ENCODE results near the gene PLTP. TPM values are rescaled to one million over a fixed set of nuclear protein-coding genes. Genes with fewer than 3 reads are reported as not detected.

Gene PLTP
- total RNA-seq (61.9 and 62.1 TPM in 2 replicates), polyA plus RNA-seq (118 TPM in 2 replicates), polyA minus RNA-seq (67.3 and 73.5 TPM in 2 replicates), Bru-seq, nascent RNA (percentile 55 among the genes with signal in this experiment), BruChase-seq, experiment 1, labeled RNA remaining after a 6-hour chase (percentile 57 among the genes with signal in this experiment), BruChase-seq, experiment 2, labeled RNA remaining after a 2-hour chase (percentile 53 among the genes with signal in this experiment)
- polyA plus RNA-seq (2011; cell fraction: cytosol; rRNA removed) = 70.8 and 89.9 TPM in 2 replicates
- 48.2 and 60.0 TPM in 2 replicates for polyA plus RNA-seq (2011; cell fraction: nucleus; rRNA removed)
- polyA plus RNA-seq (2012) = 71.4 and 133 TPM in 2 replicates
- polyA minus RNA-seq (2011; cell fraction: cytosol; rRNA and poly(A)+ RNA removed) = 1.1 TPM
- 19.4 and 23.8 TPM in 2 replicates for polyA minus RNA-seq (2011; cell fraction: nucleus; rRNA and poly(A)+ RNA removed)
- long read RNA-seq, transcript PLTP-203 (16 exons, 1,743 nt) = major isoform, 101 of 126 reads
- long read RNA-seq, partial matches to known transcripts = 9 of 126 reads
- long read RNA-seq, other reads (novel, unspliced or antisense) = 13 of 126 reads

GRCh38 chr20:45911486-45912343 lies at the start of gene PLTP:
Gene PLTP (minus strand): TSS chr20:45912155. CDS start chr20:45911452, 703 bp downstream.
- FAIRE-seq (peak; percentile 75), DNase-seq (ENCODE audit: low read depth, low spot score) (peak; percentile 78)
- dilution Hi-C loops (cut with MboI; ENCODE audit: extremely low pct_ligation_motif_present, low sequenced_read_pairs) = no loop called here
- ChIA-PET POLR2A (interaction anchor here (0.5 to 3.8 kb wide), 7 partner anchors 13 to 97 kb away, joined by 3 to 22 read pairs (median 4); partner anchors contain the start of genes CTSA, NEURL2 and PCIF1), CTCF (interaction anchor here (0.6 to 5.0 kb wide), 6 partner anchors 8 to 58 kb away, joined by 3 to 22 read pairs (median 8); partner anchors contain the start of genes CTSA, NEURL2 and PCIF1)
- TF ChIP-seq POLR2A (IDR thresholded peaks at IDR 0.05; ENCODE audit: low read depth, low read length) (peak; percentile 79), POLR2AphosphoS5 (IDR thresholded peaks at IDR 0.05; ENCODE audit: insufficient read depth, low read depth, low read length) (peak; percentile 61), JUN (IDR thresholded peaks at IDR 0.05; ENCODE audit: borderline replicate concordance, insufficient read depth, insufficient read length, low read depth) (no peak)
- BruUV-seq (replicated peaks) = TSS peak; percentile 72
- intact Hi-C loops (cut with micrococcal nuclease) = loop anchor here (1.0 to 10.0 kb wide), 4 partner anchors 8 to 567 kb away; partner anchors contain the start of genes ACOT8, SDC4 and ZSWIM3
- no peaks in the 10 kb centered on the region for H3K79me2 ChIP-seq (ENCODE audit: control insufficient read depth, insufficient read depth, low read length)
- peak within 1 kb of the TSS; percentile 66 for H3K4me2 ChIP-seq (ENCODE audit: insufficient read depth, low read length)
- peak within 1 kb of the TSS; percentile 44 for H2AFZ ChIP-seq (ENCODE audit: low read depth, low read length)
- no peaks in the 10 kb centered on the region for H3K9me1 ChIP-seq (replicated peaks; ENCODE audit: control insufficient read depth, extremely low read depth, insufficient read depth, low read length)
- H3K4me3 ChIP-seq (replicated peaks in 1 of 3; ENCODE audit: insufficient read depth in 1 of 3, low read depth in 1 of 3, low read length in 3 of 3) = peak within 1 kb of the TSS; percentile 14 to 62 (median 37)
- H3K36me3 ChIP-seq (ENCODE audit: control insufficient read depth in 2 of 2, extremely low read depth in 1 of 2, insufficient read depth in 2 of 2, low read length in 2 of 2) = peaks cover 0 to 7% of the 10 kb centered on the region in 2 experiments
- peak within 1 kb of the TSS; percentile 44 for H3K9ac ChIP-seq (replicated peaks; ENCODE audit: extremely low read depth, insufficient read depth, low read length)
- H3K9me3 ChIP-seq (replicated peaks; ENCODE audit: control insufficient read depth, insufficient read depth, low read length) = no peaks in the 10 kb centered on the region
- H3K4me1 ChIP-seq (ENCODE audit: control insufficient read depth, extremely low read depth, insufficient read depth, low read length) = peaks cover 28% of the 10 kb centered on the region
- H3K27me3 ChIP-seq (ENCODE audit: control insufficient read depth in 2 of 2, insufficient read depth in 2 of 2, low read length in 2 of 2) = no peaks in the 10 kb centered on the region
- H3K27ac ChIP-seq (ENCODE audit: insufficient read depth, low read depth, low read length) = peak within 1 kb of the TSS; percentile 53
- no peaks in the 10 kb centered on the region for H4K20me1 ChIP-seq (replicated peaks; ENCODE audit: control insufficient read depth, extremely low read depth, insufficient read depth, low read length)
